Measurements from ENCODE around the gene CTXN3. TPM values are rescaled to one million over a fixed set of nuclear protein-coding genes. Genes with fewer than 3 reads are reported as not detected.
A peak's percentile ranks its signal among the peaks of the same experiment; 100 is the strongest.

Gene CTXN3
- total and polyA plus RNA-seq, 10 of the 15 experiments (the other 5 are each of a cell fraction or from before 2014, with no cell fraction given): not detected

DNA sequence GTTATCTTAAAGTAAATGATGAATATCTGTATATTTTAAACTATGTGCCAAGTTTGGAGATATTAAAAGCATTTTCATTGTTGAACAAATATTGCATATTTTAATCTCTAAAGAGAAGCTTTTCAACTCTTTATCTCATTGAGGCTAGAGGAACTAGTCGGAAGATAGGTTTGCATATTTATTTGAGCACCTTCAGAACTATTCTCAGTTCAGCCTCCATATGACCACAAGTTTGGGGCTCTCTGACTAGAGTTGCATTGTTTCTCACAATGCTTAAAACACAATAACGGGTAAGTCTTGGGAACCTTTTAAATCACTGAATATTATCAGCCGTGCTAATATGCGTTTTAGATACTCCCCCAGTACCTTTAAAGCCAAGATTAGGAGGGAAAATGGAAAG lies 47.3 kb upstream of the CTXN3 start:
- RAD21 ChIA-PET (ENCODE audit: unreplicated experiment): interaction anchor here (1.7 kb wide), 1 partner anchor 37 kb away, joined by 4 read pairs; no protein-coding TSS in a partner anchor
- 66% methylated on average over 4 of the region's 4 CpGs for WGBS (ENCODE audit: insufficient coverage, insufficient replicate concordance, low lambda C conversion rate, missing lambda C conversion rate)
- H3K36me3 ChIP-seq (ENCODE audit: control insufficient read depth in 2 of 2, insufficient read depth in 2 of 2, low read length in 1 of 2): no peaks in the 10 kb centered on the region
- no peak overlapping the region for H3K4me3 ChIP-seq
- H4K20me1 ChIP-seq (ENCODE audit: control insufficient read depth, insufficient read depth): no peaks in the 10 kb centered on the region
- TF ChIP-seq, protein P1, sequence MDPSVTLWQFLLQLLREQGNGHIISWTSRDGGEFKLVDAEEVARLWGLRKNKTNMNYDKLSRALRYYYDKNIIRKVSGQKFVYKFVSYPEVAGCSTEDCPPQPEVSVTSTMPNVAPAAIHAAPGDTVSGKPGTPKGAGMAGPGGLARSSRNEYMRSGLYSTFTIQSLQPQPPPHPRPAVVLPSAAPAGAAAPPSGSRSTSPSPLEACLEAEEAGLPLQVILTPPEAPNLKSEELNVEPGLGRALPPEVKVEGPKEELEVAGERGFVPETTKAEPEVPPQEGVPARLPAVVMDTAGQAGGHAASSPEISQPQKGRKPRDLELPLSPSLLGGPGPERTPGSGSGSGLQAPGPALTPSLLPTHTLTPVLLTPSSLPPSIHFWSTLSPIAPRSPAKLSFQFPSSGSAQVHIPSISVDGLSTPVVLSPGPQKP (IDR thresholded peaks at IDR 0.05; ENCODE audit: low read depth, low read length): no peak
- TF ChIP-seq, protein P2, sequence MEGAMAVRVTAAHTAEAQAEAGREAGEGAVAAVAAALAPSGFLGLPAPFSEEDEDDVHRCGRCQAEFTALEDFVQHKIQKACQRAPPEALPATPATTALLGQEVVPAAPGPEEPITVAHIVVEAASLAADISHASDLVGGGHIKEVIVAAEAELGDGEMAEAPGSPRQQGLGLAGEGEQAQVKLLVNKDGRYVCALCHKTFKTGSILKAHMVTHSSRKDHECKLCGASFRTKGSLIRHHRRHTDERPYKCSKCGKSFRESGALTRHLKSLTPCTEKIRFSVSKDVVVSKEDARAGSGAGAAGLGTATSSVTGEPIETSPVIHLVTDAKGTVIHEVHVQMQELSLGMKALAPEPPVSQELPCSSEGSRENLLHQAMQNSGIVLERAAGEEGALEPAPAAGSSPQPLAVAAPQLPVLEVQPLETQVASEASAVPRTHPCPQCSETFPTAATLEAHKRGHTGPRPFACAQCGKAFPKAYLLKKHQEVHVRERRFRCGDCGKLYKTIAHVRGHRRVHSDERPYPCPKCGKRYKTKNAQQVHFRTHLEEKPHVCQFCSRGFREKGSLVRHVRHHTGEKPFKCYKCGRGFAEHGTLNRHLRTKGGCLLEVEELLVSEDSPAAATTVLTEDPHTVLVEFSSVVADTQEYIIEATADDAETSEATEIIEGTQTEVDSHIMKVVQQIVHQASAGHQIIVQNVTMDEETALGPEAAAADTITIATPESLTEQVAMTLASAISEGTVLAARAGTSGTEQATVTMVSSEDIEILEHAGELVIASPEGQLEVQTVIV (IDR thresholded peaks at IDR 0.05; ENCODE audit: borderline replicate concordance, partially characterized antibody): no peak
- no peak for TF ChIP-seq FOS (IDR thresholded peaks at IDR 0.05; ENCODE audit: borderline replicate concordance, extremely low read depth, insufficient read length)
- TF ChIP-seq, protein P3, sequence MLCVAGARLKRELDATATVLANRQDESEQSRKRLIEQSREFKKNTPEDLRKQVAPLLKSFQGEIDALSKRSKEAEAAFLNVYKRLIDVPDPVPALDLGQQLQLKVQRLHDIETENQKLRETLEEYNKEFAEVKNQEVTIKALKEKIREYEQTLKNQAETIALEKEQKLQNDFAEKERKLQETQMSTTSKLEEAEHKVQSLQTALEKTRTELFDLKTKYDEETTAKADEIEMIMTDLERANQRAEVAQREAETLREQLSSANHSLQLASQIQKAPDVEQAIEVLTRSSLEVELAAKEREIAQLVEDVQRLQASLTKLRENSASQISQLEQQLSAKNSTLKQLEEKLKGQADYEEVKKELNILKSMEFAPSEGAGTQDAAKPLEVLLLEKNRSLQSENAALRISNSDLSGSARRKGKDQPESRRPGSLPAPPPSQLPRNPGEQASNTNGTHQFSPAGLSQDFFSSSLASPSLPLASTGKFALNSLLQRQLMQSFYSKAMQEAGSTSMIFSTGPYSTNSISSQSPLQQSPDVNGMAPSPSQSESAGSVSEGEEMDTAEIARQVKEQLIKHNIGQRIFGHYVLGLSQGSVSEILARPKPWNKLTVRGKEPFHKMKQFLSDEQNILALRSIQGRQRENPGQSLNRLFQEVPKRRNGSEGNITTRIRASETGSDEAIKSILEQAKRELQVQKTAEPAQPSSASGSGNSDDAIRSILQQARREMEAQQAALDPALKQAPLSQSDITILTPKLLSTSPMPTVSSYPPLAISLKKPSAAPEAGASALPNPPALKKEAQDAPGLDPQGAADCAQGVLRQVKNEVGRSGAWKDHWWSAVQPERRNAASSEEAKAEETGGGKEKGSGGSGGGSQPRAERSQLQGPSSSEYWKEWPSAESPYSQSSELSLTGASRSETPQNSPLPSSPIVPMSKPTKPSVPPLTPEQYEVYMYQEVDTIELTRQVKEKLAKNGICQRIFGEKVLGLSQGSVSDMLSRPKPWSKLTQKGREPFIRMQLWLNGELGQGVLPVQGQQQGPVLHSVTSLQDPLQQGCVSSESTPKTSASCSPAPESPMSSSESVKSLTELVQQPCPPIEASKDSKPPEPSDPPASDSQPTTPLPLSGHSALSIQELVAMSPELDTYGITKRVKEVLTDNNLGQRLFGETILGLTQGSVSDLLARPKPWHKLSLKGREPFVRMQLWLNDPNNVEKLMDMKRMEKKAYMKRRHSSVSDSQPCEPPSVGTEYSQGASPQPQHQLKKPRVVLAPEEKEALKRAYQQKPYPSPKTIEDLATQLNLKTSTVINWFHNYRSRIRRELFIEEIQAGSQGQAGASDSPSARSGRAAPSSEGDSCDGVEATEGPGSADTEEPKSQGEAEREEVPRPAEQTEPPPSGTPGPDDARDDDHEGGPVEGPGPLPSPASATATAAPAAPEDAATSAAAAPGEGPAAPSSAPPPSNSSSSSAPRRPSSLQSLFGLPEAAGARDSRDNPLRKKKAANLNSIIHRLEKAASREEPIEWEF (IDR thresholded peaks at IDR 0.05; ENCODE audit: insufficient replicate concordance, low read depth, low read length): no peak
- no peak for TF ChIP-seq ESRRA (IDR thresholded peaks at IDR 0.05; ENCODE audit: low read length)
- no peak for TF ChIP-seq BRCA1 (IDR thresholded peaks at IDR 0.05; ENCODE audit: low read depth, low read length)
- TF ChIP-seq HDGF (IDR thresholded peaks at IDR 0.05): no peak
- no peak for TF ChIP-seq BMI1 (IDR thresholded peaks at IDR 0.05; ENCODE audit: borderline replicate concordance)
- TF ChIP-seq, protein P4, sequence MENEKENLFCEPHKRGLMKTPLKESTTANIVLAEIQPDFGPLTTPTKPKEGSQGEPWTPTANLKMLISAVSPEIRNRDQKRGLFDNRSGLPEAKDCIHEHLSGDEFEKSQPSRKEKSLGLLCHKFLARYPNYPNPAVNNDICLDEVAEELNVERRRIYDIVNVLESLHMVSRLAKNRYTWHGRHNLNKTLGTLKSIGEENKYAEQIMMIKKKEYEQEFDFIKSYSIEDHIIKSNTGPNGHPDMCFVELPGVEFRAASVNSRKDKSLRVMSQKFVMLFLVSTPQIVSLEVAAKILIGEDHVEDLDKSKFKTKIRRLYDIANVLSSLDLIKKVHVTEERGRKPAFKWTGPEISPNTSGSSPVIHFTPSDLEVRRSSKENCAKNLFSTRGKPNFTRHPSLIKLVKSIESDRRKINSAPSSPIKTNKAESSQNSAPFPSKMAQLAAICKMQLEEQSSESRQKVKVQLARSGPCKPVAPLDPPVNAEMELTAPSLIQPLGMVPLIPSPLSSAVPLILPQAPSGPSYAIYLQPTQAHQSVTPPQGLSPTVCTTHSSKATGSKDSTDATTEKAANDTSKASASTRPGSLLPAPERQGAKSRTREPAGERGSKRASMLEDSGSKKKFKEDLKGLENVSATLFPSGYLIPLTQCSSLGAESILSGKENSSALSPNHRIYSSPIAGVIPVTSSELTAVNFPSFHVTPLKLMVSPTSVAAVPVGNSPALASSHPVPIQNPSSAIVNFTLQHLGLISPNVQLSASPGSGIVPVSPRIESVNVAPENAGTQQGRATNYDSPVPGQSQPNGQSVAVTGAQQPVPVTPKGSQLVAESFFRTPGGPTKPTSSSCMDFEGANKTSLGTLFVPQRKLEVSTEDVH (IDR thresholded peaks at IDR 0.05; ENCODE audit: low read depth, partially characterized antibody): no peak
- TF ChIP-seq EED (IDR thresholded peaks at IDR 0.05; ENCODE audit: low read depth): no peak
- no peak for TF ChIP-seq ETV6 (conservative IDR thresholded peaks at IDR 0.05 in 1 of 2, IDR thresholded peaks at IDR 0.05 in 1 of 2; ENCODE audit: borderline replicate concordance in 1 of 2, low read depth in 1 of 2)
- in situ Hi-C loops (cut with MboI) (no loop called here), intact Hi-C loops (cut with micrococcal nuclease; ENCODE audit: unreplicated experiment) (no loop called here)
- ATAC-seq (peak; percentile 57; the same call in 2 of the 3 replicates), FAIRE-seq (no peak), DNase-seq (ENCODE audit: low read depth, low spot score) (no peak)
- no TSS peak for BruUV-seq (replicated peaks)
- POLR2A ChIA-PET: no interaction called here
- SMC1A ChIA-PET (ENCODE audit: uncharacterized antibody, unreplicated experiment): interaction anchor here (0.6 to 9.4 kb wide), 3 partner anchors 10 to 14 kb away, joined by 3 to 111 read pairs (median 5); no protein-coding TSS in a partner anchor
- no peak overlapping the region for H3K27ac ChIP-seq (ENCODE audit: control insufficient read depth, insufficient read depth)
- no peaks in the 10 kb centered on the region for H3K79me2 ChIP-seq (ENCODE audit: control insufficient read depth, insufficient read depth, low read length)
- no peaks in the 10 kb centered on the region for H3K4me1 ChIP-seq (ENCODE audit: control insufficient read depth, insufficient read depth, low read length)
- 0 out of 4 replicates have a peak, but pooled peaks cover 0 to 3% of the 10 kb centered on the region in 2 experiments for H3K27me3 ChIP-seq (replicated peaks in 1 of 2; ENCODE audit: control insufficient read depth in 2 of 2, insufficient read depth in 2 of 2, low read length in 1 of 2)
- CTCF ChIA-PET: interaction anchor here (1.4 kb wide), 1 partner anchor 11 kb away, joined by 3 read pairs; no protein-coding TSS in a partner anchor
- no peaks in the 10 kb centered on the region for H3K9me3 ChIP-seq (replicated peaks; ENCODE audit: control insufficient read depth, insufficient read depth, low read length)
- H2AFZ ChIP-seq (ENCODE audit: control insufficient read depth, low read depth, low read length): no peak overlapping the region
- no peak overlapping the region for H3K4me2 ChIP-seq (ENCODE audit: control insufficient read depth, insufficient read depth)
- no peak overlapping the region for H3K9ac ChIP-seq (ENCODE audit: control insufficient read depth, insufficient read depth, low read length)
